ENCODE measurements around the gene LAMC1.

- TF ChIP-seq POLR2A (IDR thresholded peaks at IDR 0.05) (no peak), CTCF (IDR thresholded peaks at IDR 0.05) (no peak)
Observed at GRCh38 chr1:183043254-183043653, 20.0 kb downstream of the LAMC1 start.

Data from body of pancreas (tissue), 4 donors.